Measurements from ENCODE around the gene SLC22A12. TPM values are rescaled to one million over a fixed set of nuclear protein-coding genes. Genes with fewer than 3 reads are reported as not detected.

Gene SLC22A12
- total and polyA plus RNA-seq, 2 of the 8 experiments (the other 6 are each of a cell fraction or from before 2014, with no cell fraction given): not detected

- H4K20me1 ChIP-seq (replicated peaks in 1 of 2; ENCODE audit: control insufficient read depth in 1 of 2, insufficient read depth in 2 of 2, low read length in 2 of 2): peaks cover 0 to 2% of the 10 kb centered on the region in 2 experiments
- no peak overlapping the region for H4K91ac ChIP-seq (replicated peaks; ENCODE audit: insufficient read length, low read length)
- H3K56ac ChIP-seq (replicated peaks; ENCODE audit: insufficient read length, low read depth, low read length): no peak overlapping the region
- no peaks in the 10 kb centered on the region for H3K36me3 ChIP-seq (ENCODE audit: control insufficient read depth in 2 of 4, insufficient read depth in 4 of 4, low read length in 3 of 4)
- H2BK20ac ChIP-seq (ENCODE audit: low read length): no peak overlapping the region
- H3K79me1 ChIP-seq (ENCODE audit: low read depth, low read length): no peaks in the 10 kb centered on the region
- H3K18ac ChIP-seq (ENCODE audit: extremely low read depth, low read length): no peak overlapping the region
- H3K4ac ChIP-seq (replicated peaks; ENCODE audit: insufficient read length, low read depth, low read length): no peak overlapping the region
- no peak overlapping the region for H3K27ac ChIP-seq (ENCODE audit: low read depth, low read length)
- no peak overlapping the region for H2BK120ac ChIP-seq (replicated peaks; ENCODE audit: low read depth, low read length)
- 35% methylated on average over 6 of the region's 6 CpGs; no CpG with 5 or more reads in 1 of the 2 experiments for WGBS, 2 experiments (ENCODE audit: extremely low coverage in 1 of 2, insufficient coverage in 1 of 2, insufficient read length in 1 of 2, insufficient replicate concordance in 2 of 2, low coverage in 1 of 2, low lambda C conversion rate in 2 of 2, missing lambda C conversion rate in 1 of 2)
- FAIRE-seq (no peak), DNase-seq (ENCODE audit: low read depth in 1 of 2, low spot score in 2 of 2) (peak in 1 of 2 experiments; percentile 78)
- no peak overlapping the region for H3K23ac ChIP-seq (ENCODE audit: insufficient read length)
- no peaks in the 10 kb centered on the region for H3K9me3 ChIP-seq (ENCODE audit: insufficient read depth in 2 of 2, low read depth in 1 of 2, low read length in 1 of 2)
- H3K14ac ChIP-seq (ENCODE audit: insufficient read length): no peak overlapping the region
- peaks cover 0 to 15% (median 8%) of the 10 kb centered on the region in 4 experiments; a peak in 6 of 7 replicates for H3K4me1 ChIP-seq (replicated peaks in 1 of 4; ENCODE audit: control insufficient read depth in 3 of 4, insufficient read depth in 4 of 4, low read length in 3 of 4)
- 0 out of 2 replicates have a peak overlapping the region, but pooled peaks have one; percentile 61 for H2BK15ac ChIP-seq (ENCODE audit: low read length)
- ChIA-PET POLR2A (ENCODE audit: partially characterized antibody) (interaction anchor here (0.9 to 1.8 kb wide), 4 partner anchors 10 to 200 kb away, joined by 3 to 5 read pairs (median 4); no protein-coding TSS in a partner anchor), CTCF (ENCODE audit: partially characterized antibody) (interaction anchor here (0.6 to 15.7 kb wide), 76 partner anchors 10 to 487 kb away, joined by 3 to 201 read pairs (median 5); partner anchors contain the start of genes PRDX5, RASGRP2 and TRMT112)
- no peak overlapping the region for H2AK5ac ChIP-seq (ENCODE audit: low read depth, low read length)
- H3K27me3 ChIP-seq (replicated peaks in 1 of 4; ENCODE audit: control insufficient read depth in 3 of 4, extremely low read depth in 1 of 4, insufficient read depth in 3 of 4, low read length in 3 of 4): peaks cover 0 to 18% (median 13%) of the 10 kb centered on the region in 4 experiments; a peak in 6 of 7 replicates
- H4K8ac ChIP-seq (ENCODE audit: extremely low read depth, insufficient read depth, low read length): no peak overlapping the region
- peak overlapping the region in 2 of 4 experiments; percentile 14 to 38; a peak in 3 of 8 replicates for H3K4me3 ChIP-seq (ENCODE audit: extremely low read depth in 1 of 4, insufficient read depth in 2 of 4, low read depth in 3 of 4, low read length in 4 of 4)
- no peak overlapping the region for H3K9ac ChIP-seq (replicated peaks in 1 of 4; ENCODE audit: extremely low read depth in 1 of 4, low read depth in 3 of 4, low read length in 3 of 4)
- peaks cover 3% of the 10 kb centered on the region; the same call in 1 of the 2 replicates for H3K23me2 ChIP-seq (ENCODE audit: low read depth, low read length)
- no peak overlapping the region for H4K5ac ChIP-seq (ENCODE audit: insufficient read length, low read depth, low read length)
- H3K4me2 ChIP-seq (ENCODE audit: insufficient read depth in 1 of 2, low read depth in 2 of 2, low read length in 2 of 2): peak overlapping the region; percentile 29 to 52; a peak in 2 of 4 replicates
- no peak overlapping the region for H2BK5ac ChIP-seq (ENCODE audit: low read depth, low read length)
- H2BK12ac ChIP-seq (ENCODE audit: low read depth, low read length): 0 out of 2 replicates have a peak overlapping the region, but pooled peaks have one; percentile 60
- no peaks in the 10 kb centered on the region for H3K79me2 ChIP-seq (ENCODE audit: control insufficient read depth in 1 of 2, insufficient read depth in 2 of 2, low read length in 2 of 2)
- no peak overlapping the region for H2AFZ ChIP-seq (ENCODE audit: low read length)
- peak; percentile 45 for TF ChIP-seq TEAD4 (IDR thresholded peaks at IDR 0.05; ENCODE audit: low read depth, low read length)
- no peak for TF ChIP-seq BCL11A (IDR thresholded peaks at IDR 0.05; ENCODE audit: low read depth in 2 of 2, low read length in 2 of 2)
- TF ChIP-seq SP4 (IDR thresholded peaks at IDR 0.05; ENCODE audit: low read length): no peak
- TF ChIP-seq GTF2F1 (IDR thresholded peaks at IDR 0.05; ENCODE audit: borderline replicate concordance, low read depth, low read length): no peak
- no peak for TF ChIP-seq EP300 (IDR thresholded peaks at IDR 0.05; ENCODE audit: borderline replicate concordance in 1 of 2, low read depth in 2 of 2, low read length in 2 of 2)
These were observed 58.3 kb downstream of the SLC22A12 start for GRCh38 chr11:64649291-64649697.

Data from H1 (cell line).